ENCODE results near the gene MACROD2. TPM values are rescaled to one million over a fixed set of nuclear protein-coding genes. Genes with fewer than 3 reads are reported as not detected.

Gene MACROD2
- total RNA-seq, 6 experiments from 2014 or later, result 0.05 to 0.57 (median 0.11) TPM; not detected in 1

DNA sequence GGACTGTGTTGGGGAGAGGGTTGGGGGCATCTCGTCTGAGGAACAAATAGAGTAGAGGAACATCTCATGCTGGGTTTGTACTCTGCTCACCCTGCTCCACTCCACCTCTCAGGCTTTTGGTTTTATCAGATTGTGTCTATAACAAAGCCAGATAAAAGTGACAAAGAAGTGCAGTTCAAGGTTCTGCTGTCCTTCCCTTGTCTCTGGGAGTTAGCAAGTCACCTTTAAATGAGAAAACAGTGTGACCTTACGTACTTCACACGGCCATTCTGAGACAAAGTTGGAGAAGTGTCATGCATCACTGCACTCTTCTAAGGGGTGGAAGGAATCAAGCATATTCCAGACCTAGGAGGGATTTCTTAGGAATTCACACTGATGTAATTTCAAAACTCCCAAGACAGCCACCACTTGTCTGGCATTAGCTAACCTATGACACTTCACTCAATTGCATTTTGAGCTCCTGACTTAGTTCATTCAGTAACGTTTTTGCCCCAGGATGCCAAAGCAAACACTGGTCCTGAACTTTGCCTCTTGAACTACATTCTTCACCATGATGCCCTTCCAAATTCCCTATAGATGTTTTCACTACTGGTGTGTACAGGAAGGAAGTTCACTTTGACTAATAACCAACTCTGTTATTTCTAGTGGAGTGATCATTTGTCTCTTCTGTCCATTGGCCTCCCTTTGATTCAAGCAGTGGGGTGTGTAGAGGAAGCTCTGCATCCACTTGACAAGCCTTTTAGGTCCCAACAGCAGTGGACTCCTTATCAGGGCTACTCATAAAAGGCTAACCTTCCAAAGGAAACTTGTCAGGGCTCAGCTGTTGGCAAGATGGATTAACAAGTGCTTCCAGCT, 989.7 kb downstream of the MACROD2 start:
- TF ChIP-seq, protein P1, sequence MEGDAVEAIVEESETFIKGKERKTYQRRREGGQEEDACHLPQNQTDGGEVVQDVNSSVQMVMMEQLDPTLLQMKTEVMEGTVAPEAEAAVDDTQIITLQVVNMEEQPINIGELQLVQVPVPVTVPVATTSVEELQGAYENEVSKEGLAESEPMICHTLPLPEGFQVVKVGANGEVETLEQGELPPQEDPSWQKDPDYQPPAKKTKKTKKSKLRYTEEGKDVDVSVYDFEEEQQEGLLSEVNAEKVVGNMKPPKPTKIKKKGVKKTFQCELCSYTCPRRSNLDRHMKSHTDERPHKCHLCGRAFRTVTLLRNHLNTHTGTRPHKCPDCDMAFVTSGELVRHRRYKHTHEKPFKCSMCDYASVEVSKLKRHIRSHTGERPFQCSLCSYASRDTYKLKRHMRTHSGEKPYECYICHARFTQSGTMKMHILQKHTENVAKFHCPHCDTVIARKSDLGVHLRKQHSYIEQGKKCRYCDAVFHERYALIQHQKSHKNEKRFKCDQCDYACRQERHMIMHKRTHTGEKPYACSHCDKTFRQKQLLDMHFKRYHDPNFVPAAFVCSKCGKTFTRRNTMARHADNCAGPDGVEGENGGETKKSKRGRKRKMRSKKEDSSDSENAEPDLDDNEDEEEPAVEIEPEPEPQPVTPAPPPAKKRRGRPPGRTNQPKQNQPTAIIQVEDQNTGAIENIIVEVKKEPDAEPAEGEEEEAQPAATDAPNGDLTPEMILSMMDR (IDR thresholded peaks at IDR 0.05), result no peak
- no peak overlapping the region for H3K27ac Mint-ChIP-seq
- H3K27me3 Mint-ChIP-seq (ENCODE audit: insufficient read depth), result peaks cover 3% of the 10 kb centered on the region; the same call in 1 of the 2 replicates
- peaks cover 48% of the 10 kb centered on the region for H3K9me3 Mint-ChIP-seq
- no peak for DNase-seq
- H3K4me3 Mint-ChIP-seq, result no peak overlapping the region
- H3K36me3 Mint-ChIP-seq (ENCODE audit: low read depth), result peaks cover 5% of the 10 kb centered on the region
- no peaks in the 10 kb centered on the region for H3K4me1 Mint-ChIP-seq (ENCODE audit: low read depth)

DNA sequence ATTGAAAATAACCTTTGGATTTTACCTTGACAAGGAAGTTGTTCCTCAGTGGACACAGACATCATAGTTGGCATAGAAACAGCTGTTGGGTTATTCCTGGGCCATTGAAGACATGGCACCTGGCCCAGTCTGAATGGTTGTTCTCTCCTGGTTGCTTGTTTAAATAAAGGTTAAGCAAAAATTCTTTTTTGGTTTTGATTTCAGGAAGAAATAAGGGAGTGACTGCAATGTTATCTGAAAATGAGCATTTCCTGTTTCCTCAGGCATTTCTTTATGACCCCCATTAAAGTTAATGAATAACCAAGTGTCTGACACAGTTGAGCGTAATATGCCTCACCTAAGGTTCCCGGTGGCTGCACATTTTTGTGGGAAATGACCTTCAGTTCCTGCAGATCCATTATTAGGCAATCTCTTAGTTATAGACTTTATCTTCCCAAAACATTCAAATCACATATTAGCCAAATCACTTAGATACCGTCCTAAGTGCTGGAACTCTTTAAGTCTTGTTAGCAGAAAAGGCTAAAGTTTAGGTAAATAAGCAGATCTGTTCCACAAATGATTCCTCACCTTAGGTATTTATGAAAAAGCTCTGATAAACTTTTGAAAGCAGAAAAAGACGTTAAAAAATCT, 990.8 kb downstream of the MACROD2 start:
- Mint-ChIP-seq H3K27ac (no peak overlapping the region), H3K27me3 (ENCODE audit: insufficient read depth) (peaks cover 3% of the 10 kb centered on the region; the same call in 1 of the 2 replicates), H3K9me3 (peaks cover 52% of the 10 kb centered on the region), H3K36me3 (ENCODE audit: low read depth) (peaks cover 5% of the 10 kb centered on the region), H3K4me1 (ENCODE audit: low read depth) (no peaks in the 10 kb centered on the region), H3K4me3 (no peak overlapping the region)
- no peak for DNase-seq
- TF ChIP-seq, protein P1 (IDR thresholded peaks at IDR 0.05), result no peak

DNA sequence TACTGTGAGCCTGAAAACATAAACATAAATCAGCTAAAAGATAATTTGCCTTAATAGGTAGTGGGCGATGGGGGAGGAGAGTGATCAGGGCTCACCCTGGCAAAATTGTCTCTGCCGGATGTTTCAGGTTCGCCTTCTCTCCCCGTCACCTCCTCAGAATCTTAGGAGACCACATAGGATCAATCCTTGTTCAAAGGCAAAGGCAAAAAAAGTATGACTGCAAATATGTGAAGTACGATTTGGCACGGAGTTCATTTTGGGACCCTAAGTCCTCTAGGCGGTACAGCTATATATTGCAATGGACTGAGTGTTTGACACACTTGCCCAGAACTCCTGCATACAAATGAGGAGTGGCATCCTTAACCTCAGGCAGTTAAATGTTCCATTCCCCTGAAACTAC, 991.3 kb downstream of the MACROD2 start:
- Mint-ChIP-seq H3K9me3 (peaks cover 52% of the 10 kb centered on the region), H3K27me3 (ENCODE audit: insufficient read depth) (peaks cover 3% of the 10 kb centered on the region; the same call in 1 of the 2 replicates), H3K36me3 (ENCODE audit: low read depth) (peaks cover 5% of the 10 kb centered on the region), H3K4me1 (ENCODE audit: low read depth) (no peaks in the 10 kb centered on the region), H3K27ac (no peak overlapping the region), H3K4me3 (no peak overlapping the region)
- TF ChIP-seq, protein P1 (IDR thresholded peaks at IDR 0.05), result no peak
- DNase-seq, result no peak

DNA sequence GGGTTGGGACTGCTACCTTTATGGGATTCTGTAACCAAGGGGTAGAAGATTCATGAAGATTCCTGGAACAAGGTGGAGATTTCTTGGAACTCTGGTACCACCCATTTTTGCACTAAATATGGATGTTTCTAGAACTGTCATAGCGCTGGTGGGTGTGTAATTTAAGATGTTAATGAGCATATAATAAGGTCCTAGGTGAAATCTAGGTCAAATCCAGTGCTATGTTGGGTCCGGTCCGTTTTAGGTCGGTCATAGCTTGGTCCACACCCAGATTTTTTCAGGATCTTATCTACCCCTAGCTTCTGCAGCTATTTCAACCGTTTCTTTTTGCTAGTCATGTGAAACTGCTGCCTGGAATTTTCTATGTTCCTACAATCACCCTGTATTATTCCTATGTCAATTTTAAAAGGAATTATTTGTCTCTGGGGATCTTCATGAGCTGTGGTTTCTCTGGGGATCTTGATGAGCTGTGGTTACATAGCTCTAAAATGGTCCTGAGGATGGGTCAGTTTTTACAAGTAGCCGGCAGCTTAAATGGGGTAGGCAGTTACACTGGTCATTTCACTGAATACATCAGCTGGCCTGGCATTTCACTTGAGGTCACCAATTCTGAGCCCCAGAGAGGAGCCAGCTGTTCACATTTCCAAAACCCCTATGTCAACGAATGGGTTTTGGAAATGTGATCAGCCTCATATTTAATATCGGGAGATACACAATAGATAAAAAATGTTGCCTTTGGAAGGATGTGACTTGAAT, 994.4 kb downstream of the MACROD2 start:
- TF ChIP-seq, protein P1 (IDR thresholded peaks at IDR 0.05), result no peak
- no peaks in the 10 kb centered on the region for H3K4me1 Mint-ChIP-seq (ENCODE audit: low read depth)
- peaks cover 41% of the 10 kb centered on the region for H3K9me3 Mint-ChIP-seq
- H3K27ac Mint-ChIP-seq, result no peak overlapping the region
- H3K4me3 Mint-ChIP-seq, result no peak overlapping the region
- no peak for DNase-seq
- H3K36me3 Mint-ChIP-seq (ENCODE audit: low read depth), result no peaks in the 10 kb centered on the region
- H3K27me3 Mint-ChIP-seq (ENCODE audit: insufficient read depth), result no peaks in the 10 kb centered on the region

DNA sequence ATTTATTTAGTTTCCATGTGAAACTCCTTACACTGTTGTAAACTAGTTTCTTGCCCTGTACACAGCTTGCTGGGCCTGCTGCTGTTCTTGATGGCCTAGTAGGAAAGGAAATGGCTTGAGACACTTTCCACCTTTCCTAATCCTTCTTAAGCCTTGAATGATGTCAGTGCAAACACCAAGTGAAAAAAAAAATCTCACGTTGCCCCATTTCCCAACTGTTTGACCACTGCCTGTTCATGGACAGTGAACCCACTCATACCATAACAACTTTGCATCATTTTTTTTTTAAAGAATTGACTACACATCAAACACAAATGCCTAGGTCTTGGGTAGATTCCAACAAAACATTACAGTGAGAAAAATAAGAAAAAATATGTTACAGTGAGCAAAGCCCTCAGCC, 995.7 kb downstream of the MACROD2 start:
- no peak overlapping the region for H3K4me3 Mint-ChIP-seq
- H3K27ac Mint-ChIP-seq, result no peak overlapping the region
- DNase-seq, result no peak
- H3K9me3 Mint-ChIP-seq, result peaks cover 43% of the 10 kb centered on the region
- TF ChIP-seq, protein P1 (IDR thresholded peaks at IDR 0.05), result no peak
- no peaks in the 10 kb centered on the region for H3K36me3 Mint-ChIP-seq (ENCODE audit: low read depth)
- no peaks in the 10 kb centered on the region for H3K27me3 Mint-ChIP-seq (ENCODE audit: insufficient read depth)
- no peaks in the 10 kb centered on the region for H3K4me1 Mint-ChIP-seq (ENCODE audit: low read depth)
